PC-3 (cell line): ENCODE data around the gene ANP32E.

ENCODE experiments used
- CTCF ChIP-seq: fragments of 300-600 bp; sonication (generic); conservative IDR thresholded peaks from 2 replicates; pipeline ENCODE4 v1.5.1; 2017; ENCODE audit warnings: antibody characterized with exemption, low read depth, mild to moderate bottlenecking, low read length
- EZH2phosphoT487 ChIP-seq: fragments of 300-600 bp; sonication (generic); IDR thresholded peaks from 2 replicates; pipeline ENCODE4 v1.6.1; 2018; ENCODE audit warnings: mild to moderate bottlenecking, antibody characterized with exemption, low read length, borderline replicate concordance

GRCh38 chr1:150281221-150281757, 45.4 kb upstream of the ANP32E start:
- TF ChIP-seq CTCF (peak; percentile 97), EZH2phosphoT487 (no peak)
